K562 (cell line): ENCODE measurements around the gene MCU. TPM values are rescaled to one million over a fixed set of nuclear protein-coding genes. Genes with fewer than 3 reads are reported as not detected.

Experiments used
- ATAC-seq: fragments of 200-7000 bp; cut with Tn5 transposase; 3 replicates; pipeline ENCODE4 v1.9.1; 2020; ENCODE audit warnings: moderate library complexity
- BruUV-seq: library from RNA; stranded (reverse); fragments of 400-500 nt; replicated peaks from 2 replicates; lab custom pipeline; 2021; lab: Mats Ljungman, UMichigan
- CTCF ChIA-PET: fragments of 300-600 bp; formaldehyde crosslinking; extraction: SDS; loops from one replicate; lab custom pipeline; 2021; ENCODE audit warnings: low intra/inter-chr PET ratio; lab: Yijun Ruan, JAX
- POLR2A ChIA-PET: fragments of 300-600, 350-650 bp; sonication (Branson Sonifier 250); formaldehyde crosslinking; extraction: SDS; loops from one replicate; lab custom pipeline; 2021; ENCODE audit warnings: antibody characterized with exemption, inconsistent platforms; lab: Yijun Ruan, JAX
- DNase-seq, 4 experiments: peaks; one replicate each; pipeline versions ENCODE4 v3.0.0 to v3.0.0-alpha.2; 2011 to 2018; ENCODE audit warnings: low spot score in 3 of 4, mixed read lengths in 3 of 4; ENCODE audit errors: extremely low read depth in 1 of 4
- FAIRE-seq: peaks from 2 replicates; lab custom pipeline; 2011; peaks lifted over from hg19 to GRCh38; lab: Jason Lieb, UNC
- H2AFZ ChIP-seq: 2 replicates; pipeline ENCODE4 v1.6.0; 2011; ENCODE audit warnings: low read depth, low read length, control low read depth, inconsistent platforms
- H3K27ac ChIP-seq: fragments of 200-600 bp; 3 replicates; pipeline ENCODE4 v1.8.0; 2011; ENCODE audit warnings: low read depth, mild to moderate bottlenecking, control low read depth, inconsistent platforms, low read length, moderate library complexity, mixed read lengths; ENCODE audit errors: extremely low read depth
- H3K27me3 ChIP-seq, 2 experiments: fragments of 300-600 bp in 1 of 2; 2 replicates in 1 of 2; 3 replicates in 1 of 2; pipeline versions ENCODE4 v1.6.0 to v1.8.0; 2011; ENCODE audit warnings: inconsistent platforms in 2 of 2, low read length in 2 of 2, mild to moderate bottlenecking in 1 of 2, mixed read lengths in 1 of 2, moderate library complexity in 1 of 2; ENCODE audit not compliant: control insufficient read depth in 2 of 2, insufficient read depth in 2 of 2
- H3K36me3 ChIP-seq: fragments of 300-600 bp; 3 replicates; pipeline ENCODE4 v1.8.0; 2011; ENCODE audit warnings: mild to moderate bottlenecking, low read length, inconsistent platforms; ENCODE audit not compliant: control insufficient read depth, insufficient read depth
- H3K4me1 ChIP-seq, 2 experiments: fragments of 200-600 bp in 1 of 2; replicated peaks in 1 of 2; 2 replicates in 1 of 2; 3 replicates in 1 of 2; pipeline versions ENCODE4 v1.5.1 to v1.8.0; 2011; ENCODE audit warnings: inconsistent platforms in 2 of 2, low read length in 2 of 2, mild to moderate bottlenecking in 1 of 2, mixed read lengths in 1 of 2, moderate library complexity in 1 of 2; ENCODE audit not compliant: control insufficient read depth in 2 of 2, insufficient read depth in 2 of 2
- H3K4me2 ChIP-seq: 2 replicates; pipeline ENCODE4 v1.6.1; 2011; ENCODE audit warnings: low read length, control low read depth, inconsistent platforms, mixed read lengths; ENCODE audit not compliant: insufficient read depth
- H3K4me3 ChIP-seq: fragments of 200-600 bp; sonication (generic), shearing (Covaris generic); 2 replicates; pipeline ENCODE4 v1.5.1; 2016; ENCODE audit warnings: control low read depth, inconsistent platforms
- H3K79me2 ChIP-seq: fragments of 200-600 bp; 3 replicates; pipeline ENCODE4 v1.8.0; 2011; ENCODE audit warnings: low read length, inconsistent platforms; ENCODE audit not compliant: control insufficient read depth, insufficient read depth
- H3K9ac ChIP-seq, 2 experiments: 2 replicates each; pipeline versions ENCODE4 v1.6.0 to v1.6.1; 2011; ENCODE audit warnings: low read depth in 2 of 2, low read length in 2 of 2, control low read depth in 1 of 2, inconsistent platforms in 1 of 2, mild to moderate bottlenecking in 1 of 2, mixed read lengths in 1 of 2; ENCODE audit not compliant: insufficient read depth in 1 of 2
- H3K9me1 ChIP-seq: one replicate; pipeline ENCODE4 v1.6.0; 2011; ENCODE audit warnings: inconsistent platforms, mild to moderate bottlenecking, low read length, moderate library complexity; ENCODE audit not compliant: control insufficient read depth, insufficient read depth
- H3K9me3 ChIP-seq: replicated peaks from 2 replicates; pipeline ENCODE4 v1.5.1; 2011; ENCODE audit warnings: low read depth, low read length, inconsistent platforms; ENCODE audit not compliant: control insufficient read depth, insufficient read depth
- H4K20me1 ChIP-seq: replicated peaks from 2 replicates; pipeline ENCODE4 v1.6.1; 2011; ENCODE audit warnings: low read length, inconsistent platforms, mixed read lengths; ENCODE audit not compliant: control insufficient read depth, insufficient read depth
- HDAC6 ChIP-seq: IDR thresholded peaks from 2 replicates; pipeline ENCODE4 v1.6.1; 2012; ENCODE audit warnings: low read depth, mild to moderate bottlenecking, control low read depth, inconsistent platforms, low read length, moderate library complexity
- L3MBTL2 ChIP-seq: fragments of 450-650 bp; IDR thresholded peaks from 2 replicates; pipeline ENCODE4 v1.6.1; 2016; ENCODE audit warnings: mild to moderate bottlenecking, moderate library complexity
- NFIC ChIP-seq: fragments of 450-650 bp; IDR thresholded peaks from 2 replicates; pipeline ENCODE4 v1.6.1; 2017; ENCODE audit warnings: mild to moderate bottlenecking, inconsistent platforms
- PHF8 ChIP-seq: fragments of 200-600 bp; sonication (generic); IDR thresholded peaks from 2 replicates; pipeline ENCODE4 v1.6.1; 2012; ENCODE audit warnings: mixed run types, mild to moderate bottlenecking, inconsistent platforms, low read length, moderate library complexity, borderline replicate concordance
- SOX6 ChIP-seq: fragments of 450-650 bp; IDR thresholded peaks from 2 replicates; pipeline ENCODE4 v1.6.1; 2014; ENCODE audit warnings: mild to moderate bottlenecking
- ZNF316 ChIP-seq: fragments of 450-650 bp; IDR thresholded peaks from 2 replicates; pipeline ENCODE4 v1.6.1; 2016
- WGBS: fragments of 100-300 bp; shearing (Covaris generic); methylation state at CpG from one replicate; pipeline ENCODE4 v1.1.6; 2016; ENCODE audit warnings: low coverage, mixed read lengths; ENCODE audit not compliant: insufficient coverage; ENCODE audit errors: missing lambda C conversion rate; 5-methylcytosine and 5-hydroxymethylcytosine counted together
- in situ Hi-C: fragments of 300-500 bp; cut with MboI; formaldehyde crosslinking; loops from 4 replicates; pipeline ENCODE4 v1.15.0; 2018; ENCODE audit warnings: inconsistent platforms, mixed read lengths
- intact Hi-C: fragments of 100-400 bp; cut with micrococcal nuclease; formaldehyde crosslinking; loops from 2 replicates; pipeline ENCODE4 v1.14.2; 2022
- polyA plus RNA-seq, 8 experiments: library from polyadenylated mRNA; depleted of rRNA in 4 of 8; stranded (reverse) in 5 of 8; unstranded in 3 of 8; fragments of >200 nt; fragmentation: Nextera tagmentation in 2 of 8; fragmentation: Illumina TruSeq in 1 of 8; extraction: Ambion mirVana in 2 of 8; extraction: Trizol in 1 of 8; gene quantifications; 2 replicates each; pipeline versions ENCODE4 v1.2.1 to v1.2.3, GENCODE V29; 2011 to 2014; ENCODE audit warnings: inconsistent platforms in 1 of 8, missing spikeins in 1 of 8
- total RNA-seq, 7 experiments: library from RNA; depleted of rRNA in 6 of 7; stranded (reverse); fragments of >200 nt in 6 of 7; fragmentation: Illumina TruSeq in 2 of 7; extraction: Trizol in 2 of 7; gene quantifications; 2 replicates each; pipeline versions ENCODE4 v1.2.1 to v1.2.3, GENCODE V29; 2011 to 2021; ENCODE audit warnings: low replicate concordance in 1 of 7
- TF ChIP-seq, protein P1 (sequence below): sonication (generic); formaldehyde crosslinking; IDR thresholded peaks from 2 replicates; pipeline ENCODE4 v1.8.0; 2022; ENCODE audit warnings: mild to moderate bottlenecking, missing genetic modification reagents, borderline replicate concordance

MCU gene
- total and polyA plus RNA-seq, 9 of the 15 experiments (the other 6 are each of a cell fraction or from before 2014, with no cell fraction given), result 8.2 to 88.8 (median 21.3) TPM

DNA sequence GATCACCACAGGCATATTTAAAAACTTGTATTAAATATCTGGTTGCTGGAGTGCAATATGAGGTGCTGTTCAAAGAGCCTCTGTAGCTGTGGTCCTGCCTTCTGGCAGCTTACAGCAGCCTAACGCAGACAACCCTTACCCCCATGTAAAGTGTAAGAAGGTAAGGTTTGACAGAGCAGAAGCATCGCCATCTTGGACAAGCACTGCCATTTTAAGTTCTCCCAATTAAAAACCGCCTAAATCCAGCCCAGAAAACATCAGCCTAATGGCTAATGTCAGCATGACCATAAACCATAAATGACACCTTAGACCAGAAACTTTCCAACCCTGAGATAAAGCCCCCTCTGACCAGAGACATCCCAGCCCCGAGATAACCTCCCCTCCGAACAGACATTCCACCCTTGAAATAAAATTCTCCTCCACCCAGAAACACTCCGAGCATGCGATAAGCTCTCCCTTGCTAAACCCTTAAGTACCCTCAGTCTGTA is 196.3 kb downstream of the MCU start (continued):
- TF ChIP-seq, protein P1, sequence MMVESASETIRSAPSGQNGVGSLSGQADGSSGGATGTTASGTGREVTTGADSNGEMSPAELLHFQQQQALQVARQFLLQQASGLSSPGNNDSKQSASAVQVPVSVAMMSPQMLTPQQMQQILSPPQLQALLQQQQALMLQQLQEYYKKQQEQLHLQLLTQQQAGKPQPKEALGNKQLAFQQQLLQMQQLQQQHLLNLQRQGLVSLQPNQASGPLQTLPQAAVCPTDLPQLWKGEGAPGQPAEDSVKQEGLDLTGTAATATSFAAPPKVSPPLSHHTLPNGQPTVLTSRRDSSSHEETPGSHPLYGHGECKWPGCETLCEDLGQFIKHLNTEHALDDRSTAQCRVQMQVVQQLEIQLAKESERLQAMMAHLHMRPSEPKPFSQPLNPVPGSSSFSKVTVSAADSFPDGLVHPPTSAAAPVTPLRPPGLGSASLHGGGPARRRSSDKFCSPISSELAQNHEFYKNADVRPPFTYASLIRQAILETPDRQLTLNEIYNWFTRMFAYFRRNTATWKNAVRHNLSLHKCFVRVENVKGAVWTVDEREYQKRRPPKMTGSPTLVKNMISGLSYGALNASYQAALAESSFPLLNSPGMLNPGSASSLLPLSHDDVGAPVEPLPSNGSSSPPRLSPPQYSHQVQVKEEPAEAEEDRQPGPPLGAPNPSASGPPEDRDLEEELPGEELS (CRISPR knock-in tag), result no peak
- TF ChIP-seq ZNF316, result no peak

DNA sequence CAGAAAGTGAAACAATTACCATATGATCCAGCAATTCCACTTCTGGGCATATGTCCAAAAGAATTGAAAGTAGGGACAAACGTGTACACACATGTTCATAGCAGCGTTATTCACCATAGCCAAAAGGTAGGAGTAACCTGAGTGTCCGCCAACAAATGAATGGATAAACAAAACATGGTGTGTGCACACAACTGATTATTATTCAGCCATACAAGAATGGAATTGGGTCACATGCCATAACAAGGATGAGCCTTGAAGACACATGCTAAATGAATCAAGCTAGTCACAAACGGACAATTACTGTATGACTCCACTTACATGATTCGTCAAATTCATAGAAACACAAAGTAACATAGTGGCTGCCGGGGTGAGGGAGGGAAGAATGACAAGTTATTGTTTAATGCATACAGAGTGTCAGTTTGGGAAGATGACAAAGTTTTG is 197.5 kb downstream of the MCU start:
- no TSS peak for BruUV-seq
- H3K9me1 ChIP-seq, result no peaks in the 10 kb centered on the region
- no peak overlapping the region for H3K27ac ChIP-seq
- H4K20me1 ChIP-seq, result no peaks in the 10 kb centered on the region
- TF ChIP-seq NFIC (peak; percentile 56), L3MBTL2 (0 out of 2 replicates have a peak, but pooled peaks have one; percentile 12), PHF8 (no peak), HDAC6 (no peak), SOX6 (peak; percentile 57; the same call in 1 of the 2 replicates)
- H3K4me2 ChIP-seq, result no peak overlapping the region
- intact Hi-C loops (no loop called here), in situ Hi-C loops (loop anchor here (10.0 kb wide), 1 partner anchor 615 kb away; the partner anchor contains the start of gene DDIT4)
- H2AFZ ChIP-seq, result no peak overlapping the region
- peaks cover 0 to 27% of the 10 kb centered on the region in 2 experiments; a peak in 3 of 5 replicates for H3K4me1 ChIP-seq
- ChIA-PET CTCF (no interaction called here), POLR2A (interaction anchor here (1.1 kb wide), 1 partner anchor 31 kb away, joined by 4 read pairs; no protein-coding TSS in a partner anchor)
- 21% methylated on average over 6 of the region's 6 CpGs for WGBS
- H3K9ac ChIP-seq, result no peak overlapping the region
- H3K9me3 ChIP-seq, result no peaks in the 10 kb centered on the region
- peak; percentile 37 for FAIRE-seq
- no peaks in the 10 kb centered on the region for H3K79me2 ChIP-seq
- H3K27me3 ChIP-seq, result no peaks in the 10 kb centered on the region
- peak; percentile 34 for ATAC-seq
- H3K4me3 ChIP-seq, result no peak overlapping the region
- H3K36me3 ChIP-seq, result no peaks in the 10 kb centered on the region
- DNase-seq, result no peak
